ENCODE data around the gene ADAMTSL4.

ADAMTSL4 gene

GRCh38 chr1:150548324-150548631 lies 930 bp upstream of the ADAMTSL4 start:
- no peak for DNase-seq (ENCODE audit: low spot score)
- TF ChIP-seq CTCF (conservative IDR thresholded peaks at IDR 0.05; ENCODE audit: low read depth): no peak
- ChIA-PET CTCF (interaction anchor here (0.7 to 1.2 kb wide), 2 partner anchors 12 to 19 kb away, joined by 3 to 6 read pairs; no protein-coding TSS in a partner anchor), POLR2A (ENCODE audit: low non-redundant PET) (interaction anchor here (0.6 to 1.2 kb wide), 4 partner anchors 20 to 185 kb away, joined by 3 to 4 read pairs (median 3); no protein-coding TSS in a partner anchor)
- H3K27ac ChIP-seq: peak overlapping the region; percentile 100

GRCh38 chr1:150549496-150550221 lies 451 bp downstream of the ADAMTSL4 start:
- POLR2A ChIA-PET (ENCODE audit: low non-redundant PET): interaction anchor here (0.5 to 0.7 kb wide), 2 partner anchors 72 to 148 kb away, joined by 3 to 4 read pairs; partner anchors contain the start of gene GOLPH3L
- CTCF ChIA-PET: interaction anchor here (0.8 to 1.2 kb wide), 3 partner anchors 13 to 51 kb away, joined by 3 read pairs; no protein-coding TSS in a partner anchor
- DNase-seq (ENCODE audit: low spot score): peak; percentile 67
- no peak for TF ChIP-seq CTCF (conservative IDR thresholded peaks at IDR 0.05; ENCODE audit: low read depth)
- peak overlapping the region; percentile 100 for H3K27ac ChIP-seq

- CTCF ChIA-PET: interaction anchor here (0.6 to 1.2 kb wide), 4 partner anchors 7 to 51 kb away, joined by 3 to 4 read pairs (median 3); no protein-coding TSS in a partner anchor
- peak overlapping the region; percentile 100 for H3K27ac ChIP-seq
- no peak for TF ChIP-seq CTCF (conservative IDR thresholded peaks at IDR 0.05; ENCODE audit: low read depth)
- DNase-seq (ENCODE audit: low spot score): no peak
- POLR2A ChIA-PET (ENCODE audit: low non-redundant PET): interaction anchor here (0.5 kb wide), 1 partner anchor 73 kb away, joined by 3 read pairs; no protein-coding TSS in a partner anchor
Measured at GRCh38 chr1:150550222-150551050, 1.2 kb downstream of the ADAMTSL4 start.

- TF ChIP-seq CTCF (conservative IDR thresholded peaks at IDR 0.05; ENCODE audit: low read depth): no peak
- CTCF ChIA-PET: interaction anchor here (0.6 to 1.6 kb wide), 2 partner anchors 8 to 9 kb away, joined by 4 to 7 read pairs; no protein-coding TSS in a partner anchor
- peak overlapping the region; percentile 100 for H3K27ac ChIP-seq
- POLR2A ChIA-PET (ENCODE audit: low non-redundant PET): interaction anchor here (0.6 kb wide), 1 partner anchor 410 kb away, joined by 4 read pairs; no protein-coding TSS in a partner anchor
- no peak for DNase-seq (ENCODE audit: low spot score)
Measured at GRCh38 chr1:150551051-150551783, 2.0 kb downstream of the ADAMTSL4 start.

GRCh38 chr1:150551784-150552127 lies 2.5 kb downstream of the ADAMTSL4 start:
- ChIA-PET POLR2A (ENCODE audit: low non-redundant PET) (interaction anchor here (0.6 kb wide), 2 partner anchors 29 to 409 kb away, joined by 4 read pairs; no protein-coding TSS in a partner anchor), CTCF (interaction anchor here (0.8 to 1.6 kb wide), 2 partner anchors 8 to 48 kb away, joined by 4 to 7 read pairs; no protein-coding TSS in a partner anchor)
- no peak for DNase-seq (ENCODE audit: low spot score)
- no peak for TF ChIP-seq CTCF (conservative IDR thresholded peaks at IDR 0.05; ENCODE audit: low read depth)
- peak overlapping the region; percentile 100 for H3K27ac ChIP-seq

Measured in RWPE1 (cell line).